CD14-positive monocyte (primary cell): ENCODE results near the gene TXLNB. TPM values are rescaled to one million over a fixed set of nuclear protein-coding genes. Genes with fewer than 3 reads are reported as not detected.

Experiments used
- DNase-seq, 3 donors: peaks; one replicate each; pipeline ENCODE4 v3.0.0-alpha.2; 2011 to 2022
- H2AFZ ChIP-seq: 2 replicates; pipeline ENCODE4 v1.6.0; 2012; ENCODE audit warnings: mild to moderate bottlenecking, low read depth, low read length, inconsistent platforms; ENCODE audit not compliant: insufficient read depth, poor library complexity, severe bottlenecking
- H3K27ac ChIP-seq, 2 donors: 1 replicate in 1 of 2; 2 replicates in 1 of 2; pipeline ENCODE4 v1.5.1; 2012 to 2013; ENCODE audit warnings: low read length in 2 of 2, control low read depth in 1 of 2, inconsistent platforms in 1 of 2, low read depth in 1 of 2, mild to moderate bottlenecking in 1 of 2
- H3K27me3 ChIP-seq, 2 donors: one replicate each; pipeline versions ENCODE4 v1.6.0 to v1.6.1; 2011 to 2013; ENCODE audit warnings: low read length in 2 of 2; ENCODE audit not compliant: control insufficient read depth in 2 of 2, insufficient read depth in 2 of 2
- H3K36me3 ChIP-seq, 2 donors: replicated peaks in 1 of 2; 1 replicate in 1 of 2; 2 replicates in 1 of 2; pipeline versions ENCODE4 v1.5.1 to v1.6.1; 2012 to 2013; ENCODE audit warnings: low read length in 2 of 2, control low read depth in 1 of 2, inconsistent platforms in 1 of 2, mild to moderate bottlenecking in 1 of 2; ENCODE audit not compliant: insufficient read depth in 2 of 2, control insufficient read depth in 1 of 2
- H3K4me1 ChIP-seq, 2 donors: 1 replicate in 1 of 2; 2 replicates in 1 of 2; pipeline versions ENCODE4 v1.5.1 to v1.6.1; 2012 to 2013; ENCODE audit warnings: low read length in 2 of 2, control low read depth in 1 of 2, inconsistent platforms in 1 of 2, mild to moderate bottlenecking in 1 of 2, moderate library complexity in 1 of 2; ENCODE audit not compliant: insufficient read depth in 2 of 2, control insufficient read depth in 1 of 2
- H3K4me2 ChIP-seq: replicated peaks from 2 replicates; pipeline ENCODE3; 2012; ENCODE audit warnings: low read length, moderate library complexity, mild to moderate bottlenecking; ENCODE audit not compliant: poor library complexity, severe bottlenecking; ENCODE audit errors: extremely low read depth
- H3K4me3 ChIP-seq, 3 experiments: fragments of 200-600 bp in 1 of 3; sonication (generic) in 1 of 3; replicated peaks in 1 of 3; 1 replicate in 2 of 3; 2 replicates in 1 of 3; pipeline ENCODE4 v1.5.1; 2011 to 2013; ENCODE audit warnings: low read length in 3 of 3, mild to moderate bottlenecking in 3 of 3, control low read depth in 2 of 3, low read depth in 2 of 3, inconsistent platforms in 1 of 3, moderate library complexity in 1 of 3
- H3K79me2 ChIP-seq: 2 replicates; pipeline ENCODE4 v1.6.0; 2012; ENCODE audit warnings: mild to moderate bottlenecking, control low read depth, inconsistent platforms, low read length, moderate library complexity; ENCODE audit not compliant: insufficient read depth
- H3K9ac ChIP-seq: 2 replicates; pipeline ENCODE4 v1.6.0; 2017; ENCODE audit warnings: low read length, mild to moderate bottlenecking; ENCODE audit not compliant: insufficient read depth, poor library complexity, severe bottlenecking
- H3K9me3 ChIP-seq, 2 donors: replicated peaks in 1 of 2; 1 replicate in 1 of 2; 2 replicates in 1 of 2; pipeline versions ENCODE4 v1.5.1 to v1.6.1; 2012 to 2013; ENCODE audit warnings: low read length in 2 of 2, control low read depth in 1 of 2; ENCODE audit not compliant: control insufficient read depth in 1 of 2, insufficient read depth in 1 of 2
- H4K20me1 ChIP-seq: 2 replicates; pipeline ENCODE4 v1.6.0; 2012; ENCODE audit warnings: mild to moderate bottlenecking, low read length, control low read depth, moderate library complexity; ENCODE audit not compliant: insufficient read depth
- H3K27ac Mint-ChIP-seq, 7 donors: one replicate each; pipeline ENCODE4 v1.8.0; 2020; ENCODE audit warnings: mild to moderate bottlenecking in 7 of 7, mixed read lengths in 7 of 7, moderate library complexity in 6 of 7, inconsistent platforms in 2 of 7
- H3K27me3 Mint-ChIP-seq, 3 donors: one replicate each; pipeline ENCODE4 v1.8.0; 2021 to 2022; ENCODE audit warnings: low read depth in 3 of 3, mild to moderate bottlenecking in 3 of 3, mixed read lengths in 3 of 3, moderate library complexity in 3 of 3, inconsistent platforms in 1 of 3
- H3K36me3 Mint-ChIP-seq, 2 donors: one replicate each; pipeline ENCODE4 v1.8.0; 2020; ENCODE audit warnings: mixed read lengths in 2 of 2, inconsistent platforms in 1 of 2, mild to moderate bottlenecking in 1 of 2
- H3K4me1 Mint-ChIP-seq: one replicate; pipeline ENCODE4 v1.8.0; 2020; ENCODE audit warnings: mild to moderate bottlenecking, mixed read lengths
- H3K4me3 Mint-ChIP-seq, 2 donors: one replicate each; pipeline ENCODE4 v1.8.0; 2020; ENCODE audit warnings: mild to moderate bottlenecking in 2 of 2, mixed read lengths in 2 of 2, moderate library complexity in 1 of 2
- H3K9me3 Mint-ChIP-seq, 7 donors: one replicate each; pipeline ENCODE4 v1.8.0; 2020 to 2022; ENCODE audit warnings: mixed read lengths in 7 of 7, mild to moderate bottlenecking in 6 of 7, moderate library complexity in 6 of 7, inconsistent platforms in 2 of 7
- CTCF ChIP-seq: fragments of 200-600 bp; IDR thresholded peaks from one replicate; pipeline ENCODE4 v1.8.0; 2022; ENCODE audit warnings: antibody characterized with exemption, mild to moderate bottlenecking
- WGBS: methylation state at CpG from one replicate; pipeline ENCODE4 v1.1.5; 2013; ENCODE audit warnings: missing lambda C conversion rate; ENCODE audit not compliant: insufficient coverage; 5-methylcytosine and 5-hydroxymethylcytosine counted together
- intact Hi-C, 2 donors: fragments of 100-400 bp; cut with micrococcal nuclease; formaldehyde crosslinking; loops; one replicate each; pipeline versions ENCODE4 v1.15.0 to v1.15.1; 2023
- polyA plus RNA-seq, 3 donors: library from polyadenylated mRNA; depleted of rRNA in 1 of 3; unstranded in 2 of 3; stranded (reverse) in 1 of 3; fragments of 300-500 nt in 2 of 3; fragments of >200 nt in 1 of 3; fragmentation: Illumina TruSeq in 2 of 3; gene quantifications; 1 replicate in 2 of 3; 2 replicates in 1 of 3; pipeline ENCODE4 v1.2.3, GENCODE V29; 2012 to 2021

Gene TXLNB
- polyA plus RNA-seq, 3 donors: 0.04 to 0.25 (median 0.14) TPM

GRCh38 chr6:139320081-139320480, 28.3 kb upstream of the TXLNB start:
- no peak overlapping the region for H3K4me3 Mint-ChIP-seq
- no peaks in the 10 kb centered on the region for H3K9me3 ChIP-seq
- no peaks in the 10 kb centered on the region for H3K27me3 ChIP-seq
- H3K4me1 Mint-ChIP-seq: peaks cover 28% of the 10 kb centered on the region
- H3K27ac Mint-ChIP-seq: no peak overlapping the region
- H3K27me3 Mint-ChIP-seq: no peaks in the 10 kb centered on the region
- TF ChIP-seq CTCF: no peak
- no peaks in the 10 kb centered on the region for H3K36me3 ChIP-seq
- H4K20me1 ChIP-seq: no peaks in the 10 kb centered on the region
- peaks cover 0 to 7% of the 10 kb centered on the region in 2 donors for H3K36me3 Mint-ChIP-seq
- H3K9ac ChIP-seq: no peak overlapping the region
- H3K4me2 ChIP-seq: no peak overlapping the region
- intact Hi-C loops: loop anchor here in 1 of 2 donors (5.0 kb wide), 1 partner anchor 42 kb away; no protein-coding TSS in a partner anchor
- no peak overlapping the region for H3K27ac ChIP-seq
- no peak overlapping the region for H3K4me3 ChIP-seq
- H3K9me3 Mint-ChIP-seq: peaks cover 0 to 3% (median 0%) of the 10 kb centered on the region in 7 donors
- peak in 1 of 3 donors; percentile 32 for DNase-seq
- no CpG with 5 or more reads among the region's 2 CpGs for WGBS
- H2AFZ ChIP-seq: no peak overlapping the region
- H3K4me1 ChIP-seq: peaks cover 27 to 31% of the 10 kb centered on the region in 2 donors
- H3K79me2 ChIP-seq: no peaks in the 10 kb centered on the region

- no peak overlapping the region for H3K4me3 Mint-ChIP-seq
- no peak for DNase-seq
- H3K27me3 Mint-ChIP-seq: peaks cover 0 to 3% (median 0%) of the 10 kb centered on the region in 3 donors
- no peak for TF ChIP-seq CTCF
- 86% methylated on average over 2 of the region's 2 CpGs for WGBS
- Histone ChIP-seq H3K9me3 (no peaks in the 10 kb centered on the region), H3K4me3 (no peak overlapping the region), H3K36me3 (no peaks in the 10 kb centered on the region), H3K27me3 (no peaks in the 10 kb centered on the region), H3K27ac (no peak overlapping the region), H3K9ac (no peak overlapping the region), H3K4me2 (no peak overlapping the region), H3K4me1 (no peaks in the 10 kb centered on the region), H4K20me1 (no peaks in the 10 kb centered on the region), H2AFZ (no peak overlapping the region), H3K79me2 (no peaks in the 10 kb centered on the region)
- H3K27ac Mint-ChIP-seq: no peak overlapping the region
- H3K36me3 Mint-ChIP-seq: no peaks in the 10 kb centered on the region
- H3K9me3 Mint-ChIP-seq: peaks cover 0 to 4% (median 0%) of the 10 kb centered on the region in 7 donors
- intact Hi-C loops: no loop called here
- H3K4me1 Mint-ChIP-seq: peaks cover 4% of the 10 kb centered on the region
These were observed 25.0 kb upstream of the TXLNB start for GRCh38 chr6:139316622-139317317.
